ENCODE results near the gene NRP1.
A peak's percentile ranks its signal among the peaks of the same experiment; 100 is the strongest.

The NRP1 gene

DNA sequence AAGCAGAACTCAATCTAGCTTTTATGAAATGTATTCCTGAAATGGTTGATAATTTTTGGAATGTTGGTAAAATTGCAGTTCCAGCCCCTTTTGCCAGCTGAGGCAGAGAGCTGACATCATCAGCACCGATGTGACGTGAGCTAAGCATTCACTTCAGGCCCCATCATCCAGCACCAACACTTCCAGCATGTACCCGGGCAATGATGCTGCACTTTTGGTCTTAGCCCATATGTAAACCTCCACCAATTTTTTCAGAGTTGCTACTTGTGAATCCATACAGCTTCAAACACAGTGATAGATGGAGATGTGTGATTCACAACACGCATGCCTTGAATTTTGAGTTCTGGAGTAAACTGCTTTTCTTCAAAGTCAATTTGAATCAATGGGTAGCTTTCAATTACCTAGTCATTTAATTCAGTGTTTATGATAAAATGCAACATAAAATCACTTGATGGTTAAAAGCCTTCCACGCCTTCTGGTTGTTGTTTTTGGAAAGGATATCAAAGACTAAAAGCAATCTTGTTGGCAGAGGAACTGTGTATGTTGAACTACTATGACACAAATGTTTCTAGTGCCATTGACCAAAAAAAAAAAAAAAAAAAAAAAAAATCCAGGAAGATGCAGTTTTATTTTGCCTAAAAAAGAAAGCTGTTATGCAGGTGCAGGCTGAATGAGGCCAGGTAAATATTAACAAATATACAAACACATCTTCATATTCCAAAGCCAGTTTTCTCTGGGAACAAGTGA, 73.9 kb downstream of the NRP1 start:
- no peak for DNase-seq (ENCODE audit: low read depth)

DNA sequence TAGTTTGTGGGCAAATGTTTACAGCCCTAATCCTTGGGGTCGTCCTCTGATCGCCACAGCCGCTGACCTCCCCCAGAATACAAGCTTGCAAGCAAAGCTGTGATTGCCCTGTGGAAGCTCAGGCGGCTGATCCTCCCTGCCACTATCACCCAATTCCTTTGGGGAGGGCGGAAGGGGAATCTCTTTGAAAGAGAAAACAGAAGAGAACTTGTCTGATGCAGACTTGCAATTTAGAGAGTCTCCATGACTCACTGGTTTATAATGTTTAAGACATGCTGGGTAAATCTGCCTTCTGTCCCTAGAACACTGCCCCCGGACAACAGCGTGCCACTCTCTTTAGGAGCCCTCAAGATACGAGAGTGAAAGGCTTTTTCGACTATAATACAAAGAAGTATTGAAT, 75.5 kb downstream of the NRP1 start:
- DNase-seq (ENCODE audit: low read depth) = no peak

DNA sequence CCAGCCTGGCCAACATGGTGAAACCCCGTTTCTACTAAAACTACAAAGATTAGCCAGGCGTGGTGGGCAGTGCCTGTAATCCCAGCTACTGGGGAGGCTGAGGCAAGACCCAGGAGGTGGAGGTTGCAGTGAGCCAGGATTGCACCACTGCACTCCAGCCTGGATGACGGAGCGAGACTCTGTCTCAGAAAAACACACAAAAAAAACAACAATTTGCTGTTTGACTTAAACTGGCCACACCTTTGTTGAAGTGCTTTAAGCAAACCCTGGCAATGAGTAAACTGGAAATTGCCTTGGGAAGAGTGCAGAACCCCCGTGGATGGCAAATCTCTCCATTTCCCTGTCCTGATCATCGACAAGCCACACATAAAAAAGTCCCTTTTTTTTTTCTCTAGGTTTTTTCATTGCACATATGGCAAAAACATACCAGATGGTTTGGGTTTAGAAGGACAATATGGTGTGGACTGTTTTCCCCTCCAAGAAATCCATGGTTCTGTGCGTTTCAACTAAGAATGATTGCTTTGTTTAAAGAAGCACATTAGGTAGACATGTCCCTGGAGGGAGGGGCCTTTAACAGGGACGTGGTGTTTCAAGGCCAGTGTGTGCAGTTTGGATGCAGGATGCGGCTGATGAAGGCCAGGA, 76.9 kb downstream of the NRP1 start:
- no peak for DNase-seq (ENCODE audit: low read depth)

DNA sequence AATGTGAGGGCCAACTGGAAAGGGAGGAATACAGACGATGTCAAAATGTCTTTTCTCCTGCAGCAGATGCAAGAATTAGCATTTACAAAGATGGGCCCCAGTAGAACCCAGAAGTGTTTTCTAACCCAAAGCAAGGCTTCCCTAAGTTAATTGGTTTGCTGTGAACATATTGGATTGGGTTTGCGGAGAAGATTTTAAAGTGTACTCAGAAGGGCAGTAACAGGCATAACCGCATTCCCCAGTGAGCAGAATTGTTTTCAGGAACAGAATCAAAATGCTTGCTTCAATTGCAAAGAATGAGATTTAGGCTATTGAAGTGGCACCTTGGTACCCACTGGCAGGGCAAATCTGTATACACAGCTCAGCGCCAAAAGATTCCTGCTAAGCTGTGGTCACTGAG, 78.0 kb downstream of the NRP1 start:
- no peak for DNase-seq (ENCODE audit: low read depth)

DNA sequence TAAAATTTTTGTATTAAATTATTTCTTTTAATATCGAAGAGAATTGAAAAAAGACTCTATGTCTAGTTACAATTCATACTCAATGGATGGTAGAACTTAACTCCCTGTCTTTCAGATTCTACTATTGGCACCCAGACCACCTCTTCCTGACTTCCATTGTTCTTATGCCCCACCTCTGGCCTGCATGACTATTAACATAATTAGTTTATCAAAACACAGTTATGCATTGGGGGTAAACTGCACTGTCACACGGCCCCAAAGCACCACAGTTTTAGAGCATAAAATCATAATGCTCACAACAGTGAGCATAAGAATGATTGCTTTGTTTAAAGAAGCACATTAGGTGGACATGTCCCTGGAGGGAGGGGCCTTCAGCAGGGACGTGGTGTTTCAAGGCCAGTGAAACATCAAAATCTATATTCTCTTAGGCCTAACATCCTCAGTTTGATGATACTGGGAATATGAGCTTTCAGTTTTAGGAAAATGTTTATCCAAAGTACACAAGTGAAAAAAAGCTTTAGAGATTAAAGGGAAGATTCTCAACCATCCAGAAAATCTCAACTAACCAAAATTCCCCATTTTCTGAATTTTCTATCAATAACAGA, 79.8 kb downstream of the NRP1 start:
- no peak for DNase-seq (ENCODE audit: low read depth)

DNA sequence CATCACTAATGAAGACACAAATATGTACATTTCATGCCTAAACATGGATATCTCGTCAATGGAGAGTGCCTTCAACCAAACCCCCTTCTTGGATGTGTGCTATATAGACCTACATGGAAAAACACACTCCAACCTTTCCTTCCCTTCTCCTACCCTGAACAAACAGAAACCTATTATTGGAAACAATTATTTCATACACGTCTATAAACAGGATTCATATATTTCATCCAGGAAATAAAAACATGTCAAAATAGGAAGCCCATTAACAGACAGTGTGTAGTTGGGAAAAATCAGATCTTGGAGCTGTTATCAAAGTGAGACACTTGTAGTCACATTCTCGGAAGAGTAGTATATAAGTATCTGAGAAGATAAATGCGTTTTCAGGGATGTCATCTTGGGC, 81.1 kb downstream of the NRP1 start:
- DNase-seq (ENCODE audit: low read depth) = no peak

DNA sequence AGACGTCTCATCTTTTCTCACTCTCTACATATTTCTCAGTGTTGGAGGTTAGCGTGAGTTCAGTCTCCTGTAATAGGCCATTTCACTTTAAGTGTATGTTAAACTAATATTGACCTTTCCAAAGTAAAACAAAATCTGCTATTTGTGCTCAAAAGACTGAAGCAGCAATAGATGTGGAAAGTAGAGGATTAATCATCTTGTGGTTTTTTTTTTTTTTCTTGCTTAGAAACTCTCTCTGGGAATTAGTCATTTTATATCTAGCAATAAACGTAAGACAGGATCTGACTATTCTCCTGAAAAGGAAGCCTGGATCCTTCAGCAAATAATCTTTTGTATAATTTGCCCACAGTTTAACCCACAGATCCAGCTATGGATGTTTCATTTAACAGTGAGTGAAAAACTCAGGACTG, 81.7 kb downstream of the NRP1 start:
- DNase-seq (ENCODE audit: low read depth) = no peak

DNA sequence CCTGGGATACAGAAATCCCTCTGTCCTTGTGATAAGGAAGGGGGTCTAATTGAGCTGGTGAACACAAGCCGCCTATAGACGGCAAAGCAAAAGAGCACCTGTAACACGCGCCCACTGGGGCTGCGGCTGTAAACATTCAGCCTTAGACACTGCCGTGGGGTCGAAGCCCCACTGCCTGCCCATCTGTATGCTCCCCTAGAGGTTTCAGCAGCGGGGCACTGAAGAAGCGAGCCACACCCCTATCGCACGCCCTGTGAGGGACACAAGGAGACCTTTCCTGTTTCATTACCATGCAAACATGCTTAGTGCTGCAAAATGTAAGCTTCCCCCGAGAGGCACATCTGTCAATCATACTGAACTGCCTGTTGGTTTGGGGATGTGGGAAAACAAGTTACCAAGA, 82.1 kb downstream of the NRP1 start:
- no peak for DNase-seq (ENCODE audit: low read depth)

DNA sequence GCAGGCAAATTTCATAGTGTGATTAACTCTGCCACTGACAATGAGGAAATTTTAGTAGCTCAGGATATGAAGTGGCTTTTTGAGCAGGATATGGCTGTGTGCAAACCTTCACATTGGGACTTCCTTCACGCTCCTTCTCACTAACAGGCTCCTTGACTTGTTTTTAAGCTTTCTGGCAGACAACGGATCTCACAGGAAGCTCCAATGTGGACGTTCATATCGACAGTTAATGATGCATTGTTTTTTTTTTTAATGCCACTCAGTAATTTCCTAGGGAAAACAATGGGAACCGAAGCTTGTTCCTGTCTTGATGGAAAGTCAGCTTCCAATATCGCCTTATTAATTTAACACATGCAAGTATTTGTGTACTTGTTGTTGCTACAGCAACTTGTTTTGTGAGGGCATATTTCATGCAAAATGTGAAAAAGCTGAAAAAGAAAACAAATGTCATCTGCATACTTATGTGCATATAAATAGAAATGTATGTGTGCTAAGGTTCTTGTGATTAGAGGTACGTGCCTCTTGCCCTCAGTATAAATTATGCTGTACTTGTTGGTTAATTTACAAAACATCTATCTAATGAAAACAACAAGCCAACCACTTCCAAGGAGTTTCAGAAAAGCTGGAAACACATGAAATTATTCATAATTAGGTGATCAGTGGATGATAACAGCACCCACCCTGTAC, 84.7 kb downstream of the NRP1 start:
- DNase-seq (ENCODE audit: low read depth) = no peak

DNA sequence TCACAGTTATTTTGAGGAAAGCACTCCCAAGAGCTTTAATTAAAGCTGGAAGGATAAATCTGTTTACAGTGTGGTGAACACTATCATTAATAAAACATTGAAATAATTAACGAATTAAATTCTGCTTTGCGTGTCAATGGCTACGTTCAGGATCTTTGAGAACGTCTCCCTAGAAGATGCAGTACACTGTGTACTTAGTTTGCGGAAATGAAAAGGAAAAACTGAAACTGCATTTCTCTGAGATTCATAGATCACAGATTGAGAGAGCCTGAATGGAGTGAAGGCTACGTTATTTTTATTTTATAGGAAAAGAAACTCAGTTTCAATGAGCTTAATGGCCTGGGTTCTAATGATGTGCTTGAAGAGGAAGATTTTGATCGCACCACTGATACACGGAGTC, 85.3 kb downstream of the NRP1 start:
- DNase-seq (ENCODE audit: low read depth) = no peak

DNA sequence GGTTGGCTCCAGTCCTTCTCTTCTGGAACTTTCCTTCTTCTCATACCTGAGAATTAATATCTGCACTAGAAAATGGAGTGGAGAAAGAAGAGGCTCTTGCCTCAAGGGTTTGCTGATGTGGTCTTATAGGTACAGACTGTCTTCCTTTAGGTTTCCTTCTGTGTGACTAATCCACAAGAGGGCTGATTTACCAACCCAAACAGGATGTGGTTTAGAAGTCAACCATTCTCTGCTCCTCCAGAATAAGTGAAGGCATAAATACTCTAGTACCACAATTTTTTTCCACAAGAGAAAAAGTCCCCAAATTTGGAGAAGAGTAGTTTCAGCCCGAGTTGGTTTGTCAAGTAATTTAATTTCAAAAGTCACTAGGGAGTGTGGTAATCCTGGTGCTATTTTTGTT, 85.8 kb downstream of the NRP1 start:
- DNase-seq (ENCODE audit: low read depth) = no peak

DNA sequence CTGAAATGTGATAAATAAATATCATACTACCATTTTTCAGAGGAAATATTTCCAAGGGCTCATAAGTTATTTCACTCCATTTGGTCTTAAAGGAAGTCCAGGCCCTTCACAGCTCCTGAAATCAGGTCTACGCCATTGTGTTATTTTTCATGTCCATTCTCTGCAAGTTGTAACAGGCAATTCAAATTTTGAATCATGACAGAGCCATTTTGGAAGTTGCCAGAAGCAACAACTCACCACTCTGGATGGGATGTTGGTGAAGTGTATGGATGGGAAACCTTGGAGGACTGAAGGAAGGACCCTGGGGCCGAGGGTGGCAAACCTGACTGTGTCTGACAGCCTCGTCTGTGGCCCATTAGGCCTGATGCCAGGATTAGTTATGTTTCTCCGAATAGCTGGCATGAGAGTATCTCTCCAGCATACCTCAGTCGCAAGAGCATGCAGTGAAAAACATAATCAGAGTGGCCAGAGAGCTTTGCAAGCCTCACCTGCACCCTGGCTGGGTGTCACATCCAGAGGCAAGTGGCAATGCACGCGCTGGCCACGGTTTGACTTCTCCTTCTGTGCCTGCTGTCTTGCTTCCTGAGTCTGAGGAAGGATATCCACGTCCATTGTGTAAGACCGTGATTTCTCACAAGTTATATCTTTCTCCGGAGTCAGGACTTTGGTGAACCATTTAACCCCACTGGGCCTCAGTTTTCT, 87.1 kb downstream of the NRP1 start:
- DNase-seq (ENCODE audit: low read depth) = no peak

DNA sequence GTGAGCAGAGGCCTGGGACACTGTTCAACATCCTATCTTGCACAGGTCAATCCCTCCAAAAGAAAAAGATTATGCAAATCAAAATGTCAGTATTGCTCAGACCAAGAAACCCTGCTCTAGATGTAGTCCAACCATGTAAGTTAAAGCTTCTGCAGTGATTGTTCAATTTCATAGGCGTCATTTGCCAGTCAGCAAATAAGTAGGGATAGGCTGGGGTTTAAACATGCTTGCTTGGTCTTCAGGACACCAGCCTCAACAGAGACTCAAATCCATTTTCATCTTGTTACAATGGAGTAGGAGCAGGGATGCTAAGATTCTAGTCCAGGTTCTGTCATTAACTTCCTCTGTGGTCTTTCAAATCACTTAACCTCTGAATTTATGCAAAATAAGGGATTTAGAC, 89.1 kb downstream of the NRP1 start:
- no peak for DNase-seq (ENCODE audit: low read depth)

DNA sequence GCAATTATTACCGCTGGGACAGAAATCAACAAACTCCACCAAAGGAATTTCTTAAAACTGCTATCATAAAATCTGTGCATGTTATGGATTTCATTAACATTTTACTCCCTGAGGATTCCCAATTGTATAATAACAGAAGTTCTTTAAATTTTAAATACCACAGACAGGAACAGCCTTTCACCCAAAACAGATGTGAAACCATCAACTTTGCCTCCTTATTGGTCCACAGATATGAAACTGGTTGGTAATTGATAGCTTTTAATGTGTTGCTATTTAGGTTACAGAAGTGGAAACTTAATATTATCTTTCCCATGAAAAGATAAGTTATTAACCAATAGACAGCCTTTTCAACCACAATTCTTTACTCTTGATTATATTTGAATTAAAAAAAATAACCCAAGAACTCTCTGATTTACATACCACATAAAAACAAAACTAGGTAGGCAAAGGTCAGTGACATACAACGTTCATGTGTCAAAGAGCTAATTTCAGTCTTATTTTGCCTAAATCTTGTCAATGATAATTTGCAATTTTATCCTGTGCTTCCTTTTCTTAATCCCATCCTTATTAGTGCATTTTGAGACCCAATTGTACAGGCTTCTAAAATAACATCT, 90.0 kb downstream of the NRP1 start:
- DNase-seq (ENCODE audit: low read depth) = no peak

DNA sequence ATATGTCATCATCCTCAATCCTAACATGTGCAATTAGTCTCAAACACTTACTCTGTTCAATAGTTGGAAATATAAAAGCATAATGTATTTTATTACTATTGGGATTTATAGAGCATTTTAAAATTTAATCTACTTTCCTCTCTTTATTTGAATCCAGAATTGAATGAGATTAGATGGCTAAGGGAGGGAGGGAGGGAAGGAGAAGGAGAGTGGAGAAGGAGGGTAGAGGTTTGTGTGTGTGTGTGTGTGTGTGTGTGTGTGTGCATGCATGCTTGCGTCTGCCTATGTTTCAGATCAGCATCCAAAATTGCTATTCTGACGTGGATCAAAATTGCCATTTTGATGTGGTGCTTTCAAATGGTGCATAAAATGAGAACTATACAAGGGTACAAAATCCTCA, 90.8 kb downstream of the NRP1 start:
- no peak for DNase-seq (ENCODE audit: low read depth)

DNA sequence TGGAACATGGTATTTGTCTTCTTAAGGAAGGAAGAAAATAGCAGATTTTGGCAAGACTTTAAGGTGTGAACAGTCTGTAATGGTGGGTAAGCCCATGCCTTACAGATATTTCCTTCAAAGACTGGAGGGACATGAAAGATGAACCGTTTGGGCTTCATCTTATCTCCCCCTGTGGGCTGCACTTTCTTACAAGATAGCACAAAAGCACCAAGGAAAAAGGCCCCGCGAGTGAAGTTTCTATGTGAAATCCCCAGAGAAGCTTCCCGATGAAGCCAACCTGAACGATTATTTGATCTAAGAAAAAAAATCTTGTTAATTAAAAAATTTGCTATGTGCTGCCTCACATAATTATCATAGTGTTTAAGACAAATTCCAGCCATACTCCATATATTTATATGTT, 91.5 kb downstream of the NRP1 start:
- DNase-seq (ENCODE audit: low read depth) = no peak

DNA sequence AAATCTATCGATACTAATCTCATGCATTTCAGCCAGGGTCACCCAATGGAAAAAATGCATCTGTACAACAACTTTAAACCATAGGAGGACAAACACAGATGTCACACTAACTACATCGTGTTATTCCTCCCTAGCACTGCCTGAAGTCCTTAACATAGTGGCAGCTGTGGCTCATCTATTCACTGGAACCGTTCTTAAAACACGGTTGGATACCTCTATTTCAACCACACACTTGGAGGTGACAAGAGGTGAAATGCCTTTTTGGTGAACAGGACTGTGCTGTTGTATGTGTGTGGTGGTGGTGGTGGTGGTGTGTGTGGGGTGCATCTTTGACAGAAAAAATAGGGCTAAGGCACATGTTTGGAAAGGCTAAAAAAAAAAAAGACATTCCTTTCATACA, 93.1 kb downstream of the NRP1 start:
- DNase-seq (ENCODE audit: low read depth) = peak; percentile 20

DNA sequence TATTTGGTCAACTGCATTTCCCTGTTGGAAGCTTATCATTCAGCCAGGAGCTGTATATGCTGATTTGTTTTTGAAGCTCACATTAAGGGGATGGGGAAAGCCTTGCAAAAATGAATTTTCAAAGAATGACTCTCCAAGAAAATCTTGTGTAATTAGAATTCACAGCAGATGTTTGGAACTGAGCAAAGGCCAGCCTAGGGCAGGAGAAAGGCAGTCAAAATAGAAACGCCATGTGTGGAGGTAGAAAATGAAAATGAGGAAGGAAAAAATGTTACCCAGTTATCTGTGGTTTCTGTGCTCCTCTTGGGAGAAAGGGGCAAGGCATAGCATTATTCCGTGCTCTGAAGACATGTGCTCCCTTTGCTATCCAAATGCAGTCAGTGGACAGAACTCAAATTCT, 93.5 kb downstream of the NRP1 start:
- DNase-seq (ENCODE audit: low read depth) = peak; percentile 81

DNA sequence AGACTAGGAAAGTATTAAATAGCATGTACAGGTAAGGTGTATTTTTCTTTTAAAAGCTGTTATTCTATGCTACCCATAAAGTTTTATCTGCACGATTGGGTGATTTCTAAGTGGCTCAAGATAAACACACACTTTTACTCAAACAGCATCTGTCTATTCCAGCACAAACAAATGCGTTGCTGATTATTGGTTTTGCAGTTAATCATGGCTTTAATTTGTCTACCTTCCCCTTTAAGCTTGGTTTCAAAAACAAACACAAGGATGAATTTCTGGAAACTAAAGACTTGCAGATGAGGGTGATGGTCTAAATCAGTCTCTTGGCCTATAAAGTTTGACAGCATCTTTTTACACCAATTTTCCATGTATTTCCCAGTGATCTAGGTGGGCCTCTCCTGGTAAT, 94.2 kb downstream of the NRP1 start:
- DNase-seq (ENCODE audit: low read depth) = no peak

DNA sequence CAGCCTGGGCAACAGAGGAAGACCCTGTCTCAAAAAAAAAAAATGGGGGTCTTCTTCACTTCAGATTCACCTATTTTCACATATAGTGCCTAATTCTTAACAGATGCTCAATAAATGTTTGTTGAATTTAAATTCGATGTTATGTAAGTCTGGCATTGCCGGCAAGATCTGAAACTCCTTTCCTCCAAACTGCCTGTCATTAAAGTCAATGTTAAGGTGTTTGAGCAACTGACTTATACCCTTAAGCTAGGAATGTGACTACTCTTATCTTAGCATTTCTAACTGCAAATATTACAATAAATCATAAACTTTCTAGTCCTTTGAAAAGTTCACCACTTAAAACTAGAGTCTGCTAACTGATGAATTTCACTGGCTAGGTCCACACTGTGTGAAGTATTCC, 95.2 kb downstream of the NRP1 start:
- no peak for DNase-seq (ENCODE audit: low read depth)

DNA sequence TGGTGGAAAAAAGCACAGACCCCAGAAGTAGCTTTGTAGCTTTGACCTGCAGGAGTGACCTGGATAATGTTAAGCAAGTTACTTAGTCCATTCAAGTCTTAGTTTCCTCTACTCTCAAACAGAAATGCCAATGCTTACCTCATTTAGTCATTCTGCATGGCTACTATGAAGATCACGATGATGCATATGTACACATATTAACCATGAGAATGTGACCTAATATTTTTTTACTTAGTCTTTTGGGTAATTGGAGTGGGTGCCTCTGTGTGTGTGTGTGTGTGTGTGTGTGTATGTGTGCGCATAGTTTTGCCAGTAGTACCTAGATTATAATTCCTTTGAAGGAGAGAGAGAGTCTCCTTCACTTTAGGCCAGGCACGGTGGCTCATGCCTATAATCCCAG, 95.8 kb downstream of the NRP1 start:
- no peak for DNase-seq (ENCODE audit: low read depth)

Data from GM04503 (cell line).